GM23248 (cell line): ENCODE measurements around the gene ABHD12. TPM values are rescaled to one million over a fixed set of nuclear protein-coding genes. Genes with fewer than 3 reads are reported as not detected.

Source experiments
- DNase-seq: peaks from one replicate; pipeline ENCODE4 v3.0.0-alpha.2; 2015
- H2AFZ ChIP-seq: fragments of 200-600 bp; sonication (generic); 2 replicates; pipeline ENCODE4 v1.6.1; 2016; ENCODE audit warnings: antibody characterized with exemption
- H3F3A ChIP-seq: fragments of 200-600 bp; sonication (generic); 2 replicates; pipeline ENCODE4 v1.6.1; 2016; ENCODE audit warnings: mild to moderate bottlenecking, antibody characterized with exemption, mixed run types; ENCODE audit not compliant: insufficient read depth
- H3K27ac ChIP-seq: fragments of 200-600 bp; sonication (generic); 2 replicates; pipeline ENCODE4 v1.5.1; 2016; ENCODE audit warnings: mild to moderate bottlenecking
- H3K27me3 ChIP-seq: fragments of 200-600 bp; sonication (generic); replicated peaks from 2 replicates; pipeline ENCODE4 v1.6.1; 2016; ENCODE audit warnings: mild to moderate bottlenecking; ENCODE audit not compliant: insufficient read depth
- H3K36me3 ChIP-seq: fragments of 200-600 bp; sonication (generic); 2 replicates; pipeline ENCODE4 v1.6.1; 2016; ENCODE audit warnings: low read depth, mild to moderate bottlenecking
- H3K4me1 ChIP-seq: fragments of 200-600 bp; sonication (generic); 2 replicates; pipeline ENCODE4 v1.6.1; 2016; ENCODE audit warnings: mild to moderate bottlenecking; ENCODE audit not compliant: insufficient read depth
- H3K4me2 ChIP-seq: fragments of 200-600 bp; sonication (generic); one replicate; pipeline ENCODE4 v1.6.1; 2016; ENCODE audit warnings: mild to moderate bottlenecking; ENCODE audit not compliant: unreplicated experiment
- H3K4me3 ChIP-seq: fragments of 200-600 bp; sonication (generic); 2 replicates; pipeline ENCODE4 v1.5.1; 2016; ENCODE audit warnings: mild to moderate bottlenecking
- H3K79me2 ChIP-seq: fragments of 200-600 bp; sonication (generic); 2 replicates; pipeline ENCODE4 v1.6.1; 2016; ENCODE audit warnings: mild to moderate bottlenecking; ENCODE audit not compliant: insufficient read depth
- H3K9ac ChIP-seq: fragments of 200-600 bp; sonication (generic); 2 replicates; pipeline ENCODE4 v1.6.1; 2016; ENCODE audit warnings: mild to moderate bottlenecking
- H3K9me2 ChIP-seq: fragments of 200-600 bp; sonication (generic); 2 replicates; pipeline ENCODE4 v1.6.1; 2016; ENCODE audit warnings: mixed run types, mild to moderate bottlenecking, moderate library complexity; ENCODE audit not compliant: insufficient read depth
- H3K9me3 ChIP-seq: fragments of 200-600 bp; sonication (generic); one replicate; pipeline ENCODE4 v1.6.1; 2017; ENCODE audit warnings: low read depth
- H4K20me1 ChIP-seq: fragments of 200-600 bp; sonication (generic); 2 replicates; pipeline ENCODE4 v1.6.0; 2016; ENCODE audit not compliant: insufficient read depth
- EZH2 ChIP-seq: fragments of 200-600 bp; sonication (generic); IDR thresholded peaks from 2 replicates; pipeline ENCODE4 v1.6.1; 2018; ENCODE audit warnings: antibody characterized with exemption, mild to moderate bottlenecking; ENCODE audit not compliant: insufficient read depth, poor library complexity, severe bottlenecking
- EZH2phosphoT487 ChIP-seq: fragments of 200-600 bp; sonication (generic); IDR thresholded peaks from 2 replicates; pipeline ENCODE4 v1.6.1; 2018; ENCODE audit warnings: antibody characterized with exemption, moderate library complexity, mild to moderate bottlenecking, low read depth; ENCODE audit not compliant: insufficient read depth
- WGBS, 2 experiments: methylation state at CpG; one replicate each; pipeline ENCODE4 v1.1.6; 2015 to 2017; ENCODE audit warnings: low lambda C conversion rate in 2 of 2, low coverage in 1 of 2; ENCODE audit errors: missing lambda C conversion rate in 2 of 2; 5-methylcytosine and 5-hydroxymethylcytosine counted together
- in situ Hi-C: fragments of 300-500 bp; cut with MboI; formaldehyde crosslinking; loops from 2 replicates; pipeline ENCODE4 v1.15.0; 2020
- polyA plus RNA-seq: library from polyadenylated mRNA; unstranded; fragments of >200 nt; fragmentation: Nextera tagmentation; extraction: Ambion mirVana; gene quantifications from 2 replicates; pipeline ENCODE4 v1.2.1, GENCODE V29; 2016
- total RNA-seq: library from RNA; depleted of rRNA; stranded (reverse); fragments of >200 nt; shearing (Covaris generic); gene quantifications from 2 replicates; pipeline ENCODE4 v1.2.3, GENCODE V29; 2014

The ABHD12 gene
- total and polyA plus RNA-seq, 2 experiments from 2014 or later, result 50.6 to 82.1 TPM

DNA sequence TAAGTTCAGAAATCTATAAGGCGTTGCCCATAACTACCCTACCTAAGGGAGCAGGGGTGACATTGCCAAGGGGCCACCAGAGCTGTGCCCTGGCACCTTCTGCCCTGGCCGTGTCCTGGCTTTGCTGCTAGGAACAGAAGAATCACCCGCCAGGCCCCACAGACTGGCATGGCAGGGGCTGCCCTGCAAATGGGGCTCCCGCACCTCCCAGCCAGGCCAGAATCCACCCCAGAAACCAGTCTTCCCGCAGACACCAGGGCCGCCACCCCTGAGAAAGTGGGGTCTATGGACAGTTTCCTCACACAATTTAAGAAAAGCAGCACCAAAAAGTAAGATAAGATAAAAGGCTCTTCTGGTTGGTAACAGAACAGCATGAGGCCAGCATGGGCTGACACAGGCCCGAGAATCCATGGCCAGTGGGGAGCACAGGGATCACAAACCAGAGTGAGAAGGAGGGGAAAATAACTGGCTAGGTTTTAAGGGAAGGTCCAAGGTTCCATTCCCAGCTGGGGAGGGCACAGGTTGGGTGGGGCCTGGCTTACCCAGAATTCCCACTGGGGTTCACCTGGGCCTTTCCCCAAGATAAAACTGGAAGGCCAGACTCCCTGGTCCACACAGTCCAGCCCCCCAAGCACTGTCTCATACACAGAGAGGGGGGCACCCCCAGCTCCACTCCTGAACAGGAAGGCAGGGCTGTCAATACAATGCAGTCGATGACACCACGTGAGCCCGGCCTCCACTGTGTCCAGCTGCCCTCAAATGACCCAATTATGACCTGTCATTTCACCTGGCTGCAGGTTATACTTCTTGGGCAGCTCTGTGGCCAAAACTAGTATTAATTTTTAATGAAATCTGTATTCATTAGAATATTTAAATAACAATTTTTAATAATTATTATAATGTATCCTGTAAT lies 83.4 kb downstream of the ABHD12 start:
- in situ Hi-C loops, result no loop called here
- Histone ChIP-seq H2AFZ (no peak overlapping the region), H3K4me2 (no peak overlapping the region), H3K27ac (no peak overlapping the region), H3F3A (peaks cover 17% of the 10 kb centered on the region), H3K9me2 (no peaks in the 10 kb centered on the region), H3K4me3 (no peak overlapping the region), H3K27me3 (no peaks in the 10 kb centered on the region), H3K9ac (no peak overlapping the region), H3K36me3 (0 out of 2 replicates have a peak, but pooled peaks cover 5% of the 10 kb centered on the region), H3K79me2 (no peaks in the 10 kb centered on the region), H3K4me1 (peaks cover 32% of the 10 kb centered on the region), H4K20me1 (no peaks in the 10 kb centered on the region), H3K9me3 (no peaks in the 10 kb centered on the region)
- TF ChIP-seq EZH2phosphoT487 (no peak), EZH2 (no peak)
- DNase-seq, result no peak
- WGBS, 2 experiments, result 94 to 96% methylated on average over 10 of the region's 10 CpGs

DNA sequence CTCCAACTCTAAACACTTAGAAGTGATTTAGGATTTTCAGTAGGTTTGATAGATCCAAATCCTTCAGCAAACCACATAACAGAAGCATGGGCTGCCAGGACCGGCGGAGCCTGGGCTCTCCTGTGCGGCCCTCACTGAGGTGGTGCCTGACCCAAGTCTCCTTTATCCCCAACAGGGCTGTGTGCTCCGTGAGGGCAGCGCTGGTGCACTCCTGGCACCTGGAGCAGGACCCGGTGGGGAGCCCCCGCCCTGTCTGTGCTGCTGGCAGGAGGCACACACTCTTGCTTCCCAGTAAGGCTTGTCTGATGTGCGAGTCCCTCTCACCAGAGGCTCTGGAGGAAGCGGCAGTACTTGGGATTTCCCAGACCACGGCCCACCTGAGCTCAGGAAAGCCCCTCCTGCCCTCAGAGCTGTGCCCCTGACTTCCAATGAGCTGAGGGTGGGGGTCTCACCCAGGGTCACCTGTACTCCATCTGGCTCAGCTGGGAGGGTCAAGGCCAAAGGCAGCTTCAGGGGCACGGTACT lies 86.5 kb downstream of the ABHD12 start:
- WGBS, 2 experiments, result 94 to 97% methylated on average over 11 of the region's 11 CpGs

GRCh38 chr20:25303292-25304024 lies 87.2 kb downstream of the ABHD12 start:
- no peak overlapping the region for H3K4me3 ChIP-seq

More for the DNA sequence above, 86.5 kb downstream of the ABHD12 start:
- TF ChIP-seq EZH2phosphoT487 (no peak), EZH2 (no peak)
- no peak for DNase-seq
- no peaks in the 10 kb centered on the region for H4K20me1 ChIP-seq
- H3K36me3 ChIP-seq, result 0 out of 2 replicates have a peak, but pooled peaks cover 5% of the 10 kb centered on the region
- H3K79me2 ChIP-seq, result no peaks in the 10 kb centered on the region
- no peaks in the 10 kb centered on the region for H3K9me2 ChIP-seq
- H3K9me3 ChIP-seq, result no peaks in the 10 kb centered on the region
- H3K27me3 ChIP-seq, result no peaks in the 10 kb centered on the region
- in situ Hi-C loops, result no loop called here
- H2AFZ ChIP-seq, result no peak overlapping the region
- H3K4me1 ChIP-seq, result peaks cover 6% of the 10 kb centered on the region
- H3K27ac ChIP-seq, result no peak overlapping the region
- no peak overlapping the region for H3K4me3 ChIP-seq
- peaks cover 16% of the 10 kb centered on the region; the same call in 1 of the 2 replicates for H3F3A ChIP-seq
- no peak overlapping the region for H3K4me2 ChIP-seq
- H3K9ac ChIP-seq, result no peak overlapping the region

DNA sequence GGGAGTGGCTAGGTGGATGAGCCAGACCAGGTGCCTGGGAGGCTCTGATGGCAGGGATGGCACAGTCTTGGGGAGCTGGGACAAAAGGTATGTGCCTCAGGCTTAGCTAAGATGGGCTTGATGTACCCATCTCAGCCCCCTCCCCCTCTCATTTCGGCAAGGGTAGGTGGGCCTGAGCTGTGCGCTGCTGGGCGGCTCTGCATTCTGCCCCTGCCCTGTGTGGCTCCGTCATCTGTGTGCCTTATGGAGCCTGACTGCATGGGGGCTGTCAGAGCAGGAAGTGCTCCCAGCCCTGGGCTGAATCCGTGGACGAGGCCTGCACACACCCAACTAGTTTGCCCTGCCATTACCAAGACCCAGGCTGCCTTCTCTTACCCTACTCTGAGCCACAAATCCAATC lies 88.0 kb downstream of the ABHD12 start:
- no peaks in the 10 kb centered on the region for H3K9me2 ChIP-seq
- no peaks in the 10 kb centered on the region for H3K27me3 ChIP-seq
- H3K9ac ChIP-seq, result no peak overlapping the region
- no peak overlapping the region for H2AFZ ChIP-seq
- H3K4me2 ChIP-seq, result no peak overlapping the region
- TF ChIP-seq EZH2phosphoT487 (no peak), EZH2 (no peak)
- H4K20me1 ChIP-seq, result no peaks in the 10 kb centered on the region
- DNase-seq, result no peak
- H3K4me3 ChIP-seq, result no peak overlapping the region
- H3F3A ChIP-seq, result peaks cover 23% of the 10 kb centered on the region
- in situ Hi-C loops, result no loop called here
- 0 out of 2 replicates have a peak, but pooled peaks cover 5% of the 10 kb centered on the region for H3K36me3 ChIP-seq
- no peaks in the 10 kb centered on the region for H3K9me3 ChIP-seq
- 68 to 71% methylated on average over 6 of the region's 6 CpGs for WGBS, 2 experiments
- H3K79me2 ChIP-seq, result no peaks in the 10 kb centered on the region
- H3K27ac ChIP-seq, result no peak overlapping the region
- H3K4me1 ChIP-seq, result no peaks in the 10 kb centered on the region; the same call in 1 of the 2 replicates

More at GRCh38 chr20:25303292-25304024, 87.2 kb downstream of the ABHD12 start:
- Histone ChIP-seq H3K27me3 (no peaks in the 10 kb centered on the region), H3K79me2 (no peaks in the 10 kb centered on the region), H3K9me2 (no peaks in the 10 kb centered on the region), H3K9me3 (no peaks in the 10 kb centered on the region), H3K36me3 (0 out of 2 replicates have a peak, but pooled peaks cover 5% of the 10 kb centered on the region), H4K20me1 (no peaks in the 10 kb centered on the region), H3F3A (peaks cover 22% of the 10 kb centered on the region), H3K4me2 (no peak overlapping the region), H3K4me1 (no peaks in the 10 kb centered on the region; the same call in 1 of the 2 replicates), H3K27ac (no peak overlapping the region), H2AFZ (no peak overlapping the region), H3K9ac (no peak overlapping the region)
- TF ChIP-seq EZH2phosphoT487 (no peak), EZH2 (no peak)
- in situ Hi-C loops, result no loop called here
- 90 to 94% methylated on average over 12 of the region's 12 CpGs for WGBS, 2 experiments
- DNase-seq, result no peak
